Lung (tissue), 12 donors: ENCODE results near the gene ANKRD52. TPM values are rescaled to one million over a fixed set of nuclear protein-coding genes. Genes with fewer than 3 reads are reported as not detected.

ENCODE experiments used
- ATAC-seq: fragments of 200-7000 bp; cut with Tn5 transposase; one replicate; pipeline ENCODE4 v1.9.1; 2020; ENCODE audit warnings: moderate number of reproducible peaks; ENCODE audit not compliant: insufficient read depth, low FRiP score
- DNase-seq, 3 donors: peaks; one replicate each; pipeline ENCODE4 v3.0.0-alpha.2; 2013 to 2017
- H3K27ac ChIP-seq, 2 donors: one replicate each; pipeline ENCODE4 v1.5.1; 2013; ENCODE audit warnings: mild to moderate bottlenecking in 2 of 2, moderate library complexity in 2 of 2, control low read depth in 1 of 2, inconsistent platforms in 1 of 2, low read depth in 1 of 2, low read length in 1 of 2
- H3K27me3 ChIP-seq, 3 donors: one replicate each; pipeline ENCODE4 v1.5.1; 2013; ENCODE audit warnings: low read length in 2 of 3; ENCODE audit not compliant: control insufficient read depth in 3 of 3, insufficient read depth in 3 of 3
- H3K36me3 ChIP-seq, 4 donors: one replicate each; pipeline ENCODE4 v1.5.1; 2013; ENCODE audit warnings: low read length in 4 of 4, mild to moderate bottlenecking in 1 of 4, moderate library complexity in 1 of 4; ENCODE audit not compliant: control insufficient read depth in 4 of 4, insufficient read depth in 4 of 4
- H3K4me1 ChIP-seq, 5 donors: one replicate each; pipeline ENCODE4 v1.5.1; 2013; ENCODE audit warnings: low read length in 5 of 5, mild to moderate bottlenecking in 2 of 5, moderate library complexity in 1 of 5; ENCODE audit not compliant: control insufficient read depth in 5 of 5, insufficient read depth in 5 of 5
- H3K4me3 ChIP-seq: one replicate; pipeline ENCODE4 v1.5.1; 2013; ENCODE audit warnings: mild to moderate bottlenecking, control low read depth, moderate library complexity
- H3K9ac ChIP-seq, 2 donors: one replicate each; pipeline ENCODE4 v1.5.1; 2013; ENCODE audit warnings: low read length in 2 of 2, control low read depth in 1 of 2; ENCODE audit not compliant: insufficient read depth in 1 of 2
- H3K9me3 ChIP-seq, 4 donors: one replicate each; pipeline ENCODE4 v1.5.1; 2013; ENCODE audit warnings: low read length in 3 of 4, mild to moderate bottlenecking in 1 of 4, moderate library complexity in 1 of 4; ENCODE audit not compliant: control insufficient read depth in 4 of 4, insufficient read depth in 3 of 4
- WGBS, 2 donors: extraction: QIAGEN DNeasy Blood & Tissue Kit; methylation state at CpG; one replicate each; pipeline ENCODE4 v1.1.7; 2013; 5-methylcytosine and 5-hydroxymethylcytosine counted together
- polyA plus RNA-seq, 2 donors: library from polyadenylated mRNA; stranded (reverse); fragments of 200-250 nt; gene quantifications; one replicate each; pipeline ENCODE4 v1.2.1, GENCODE V29; 2013
- total RNA-seq, 2 donors: library from RNA; depleted of rRNA in 1 of 2; stranded (reverse); fragments of >200 nt in 1 of 2; gene quantifications; one replicate each; pipeline ENCODE4 v1.2.1, GENCODE V29; 2014 to 2021
- TF ChIP-seq, protein P1 (sequence below): IDR thresholded peaks from 2 replicates; pipeline ENCODE4 v1.5.1; 2012; ENCODE audit warnings: mild to moderate bottlenecking; ENCODE audit errors: control extremely low read depth, extremely low read depth
- donor health status: control.
- donor health status: control.
- donor health status: Bipolar disorder and iron deficiency.
- donor health status: healthy.
- donor health status: DM: yes; HTN: yes; CAD: no.

Gene ANKRD52
- total and polyA plus RNA-seq, 4 donors = 9.2 to 38.1 (median 17.9) TPM

DNA sequence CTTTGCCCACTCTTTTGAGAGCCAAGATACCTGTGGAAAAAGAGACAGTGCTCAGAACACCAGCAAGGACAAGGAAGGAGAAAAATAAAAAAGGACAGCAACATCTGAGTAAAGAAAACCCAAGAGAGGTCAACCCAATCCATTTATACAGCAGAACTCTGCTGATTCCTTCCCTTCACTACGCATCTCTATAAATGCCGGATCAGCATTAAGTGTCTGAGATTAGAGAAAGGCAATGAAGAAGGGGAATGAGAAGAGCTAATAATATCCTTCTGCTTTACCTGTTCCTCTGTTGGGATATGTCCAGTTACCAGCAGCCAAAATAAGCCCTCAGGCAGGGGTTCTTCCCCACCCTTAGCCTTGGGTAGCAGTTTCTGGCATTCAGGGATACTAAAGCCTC is 24.4 kb upstream of the ANKRD52 start:
- ATAC-seq = no peak
- 93 to 98% methylated on average over 2 of the region's 2 CpGs for WGBS, 2 donors
- Histone ChIP-seq H3K4me1 (peaks cover 0 to 4% (median 0%) of the 10 kb centered on the region in 5 donors), H3K27me3 (no peaks in the 10 kb centered on the region), H3K27ac (no peak overlapping the region), H3K9me3 (no peaks in the 10 kb centered on the region), H3K9ac (no peak overlapping the region), H3K4me3 (no peak overlapping the region), H3K36me3 (peaks cover 30 to 36% (median 31%) of the 10 kb centered on the region in 4 donors)
- TF ChIP-seq, protein P1, sequence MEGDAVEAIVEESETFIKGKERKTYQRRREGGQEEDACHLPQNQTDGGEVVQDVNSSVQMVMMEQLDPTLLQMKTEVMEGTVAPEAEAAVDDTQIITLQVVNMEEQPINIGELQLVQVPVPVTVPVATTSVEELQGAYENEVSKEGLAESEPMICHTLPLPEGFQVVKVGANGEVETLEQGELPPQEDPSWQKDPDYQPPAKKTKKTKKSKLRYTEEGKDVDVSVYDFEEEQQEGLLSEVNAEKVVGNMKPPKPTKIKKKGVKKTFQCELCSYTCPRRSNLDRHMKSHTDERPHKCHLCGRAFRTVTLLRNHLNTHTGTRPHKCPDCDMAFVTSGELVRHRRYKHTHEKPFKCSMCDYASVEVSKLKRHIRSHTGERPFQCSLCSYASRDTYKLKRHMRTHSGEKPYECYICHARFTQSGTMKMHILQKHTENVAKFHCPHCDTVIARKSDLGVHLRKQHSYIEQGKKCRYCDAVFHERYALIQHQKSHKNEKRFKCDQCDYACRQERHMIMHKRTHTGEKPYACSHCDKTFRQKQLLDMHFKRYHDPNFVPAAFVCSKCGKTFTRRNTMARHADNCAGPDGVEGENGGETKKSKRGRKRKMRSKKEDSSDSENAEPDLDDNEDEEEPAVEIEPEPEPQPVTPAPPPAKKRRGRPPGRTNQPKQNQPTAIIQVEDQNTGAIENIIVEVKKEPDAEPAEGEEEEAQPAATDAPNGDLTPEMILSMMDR = no peak
- no peak for DNase-seq

DNA sequence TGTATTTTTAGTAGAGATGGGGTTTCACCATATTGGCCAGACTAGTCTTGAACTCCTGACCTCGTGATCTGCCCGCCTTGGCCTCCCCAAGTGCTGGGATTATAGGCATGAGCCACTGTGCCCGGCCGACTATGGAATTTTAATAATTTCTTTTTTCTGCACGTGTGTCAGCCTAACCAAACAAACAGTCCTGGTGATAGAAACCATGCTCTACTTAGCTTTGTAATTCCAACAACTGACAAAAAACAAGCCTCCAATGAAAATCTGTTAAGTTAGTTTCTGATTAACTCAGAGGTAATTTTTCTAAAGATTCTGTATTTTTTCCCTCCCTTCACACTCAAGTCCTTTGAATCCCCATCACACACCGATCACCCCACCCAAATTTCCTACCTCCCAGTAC is 23.8 kb upstream of the ANKRD52 start:
- DNase-seq (no peak), ATAC-seq (no peak)
- H3K9me3 ChIP-seq = no peaks in the 10 kb centered on the region
- no peak overlapping the region for H3K4me3 ChIP-seq
- no peak overlapping the region for H3K9ac ChIP-seq
- TF ChIP-seq, protein P1 = no peak
- WGBS, 2 donors = 92 to 97% methylated on average over 6 of the region's 6 CpGs
- H3K27ac ChIP-seq = no peak overlapping the region
- peaks cover 0 to 4% (median 0%) of the 10 kb centered on the region in 5 donors for H3K4me1 ChIP-seq
- H3K36me3 ChIP-seq = peaks cover 30 to 36% (median 31%) of the 10 kb centered on the region in 4 donors
- no peaks in the 10 kb centered on the region for H3K27me3 ChIP-seq

- H3K36me3 ChIP-seq = peaks cover 34 to 37% (median 34%) of the 10 kb centered on the region in 4 donors
- H3K4me3 ChIP-seq = no peak overlapping the region
- H3K27me3 ChIP-seq = no peaks in the 10 kb centered on the region
- H3K9ac ChIP-seq = no peak overlapping the region
- no peaks in the 10 kb centered on the region for H3K4me1 ChIP-seq
- no peaks in the 10 kb centered on the region for H3K9me3 ChIP-seq
- no peak overlapping the region for H3K27ac ChIP-seq
- DNase-seq (no peak), ATAC-seq (no peak)
- TF ChIP-seq, protein P1 = no peak
Observed at GRCh38 chr12:56280849-56281248, 22.7 kb upstream of the ANKRD52 start.

- H3K36me3 ChIP-seq = peaks cover 41 to 47% (median 45%) of the 10 kb centered on the region in 4 donors
- 87 to 92% methylated on average over 3 of the region's 3 CpGs for WGBS, 2 donors
- no peaks in the 10 kb centered on the region for H3K27me3 ChIP-seq
- TF ChIP-seq, protein P1 = no peak
- H3K9ac ChIP-seq = no peak overlapping the region
- no peaks in the 10 kb centered on the region for H3K9me3 ChIP-seq
- no peak overlapping the region for H3K27ac ChIP-seq
- no peak overlapping the region for H3K4me3 ChIP-seq
- ATAC-seq = no peak
- DNase-seq = no peak
- no peaks in the 10 kb centered on the region for H3K4me1 ChIP-seq
Observed at GRCh38 chr12:56278905-56279304, 20.7 kb upstream of the ANKRD52 start.
